Smooth muscle cell (in vitro differentiated cells): ENCODE results near the gene PRIMA1. TPM values are rescaled to one million over a fixed set of nuclear protein-coding genes. Genes with fewer than 3 reads are reported as not detected.

Source experiments
- DNase-seq: peaks from one replicate; lab custom pipeline; 2025; ENCODE audit not compliant: unreplicated experiment; lab: John Stamatoyannopoulos, UW
- H2AFZ ChIP-seq: fragments of 200-600 bp; sonication (generic); 2 replicates; pipeline ENCODE4 v1.6.0; 2016; ENCODE audit warnings: antibody characterized with exemption, low read depth, mild to moderate bottlenecking
- H3F3A ChIP-seq: fragments of 200-600 bp; sonication (generic); 2 replicates; pipeline ENCODE4 v1.6.0; 2017; ENCODE audit warnings: antibody characterized with exemption, low read depth
- H3K27ac ChIP-seq: fragments of 200-600 bp; sonication (generic); 2 replicates; pipeline ENCODE4 v1.5.1; 2016; ENCODE audit warnings: low read depth, mild to moderate bottlenecking
- H3K27me3 ChIP-seq: fragments of 200-600 bp; sonication (generic); 2 replicates; pipeline ENCODE4 v1.6.1; 2016; ENCODE audit warnings: low read depth, mild to moderate bottlenecking
- H3K36me3 ChIP-seq: fragments of 200-600 bp; sonication (generic); 2 replicates; pipeline ENCODE4 v1.5.1; 2016; ENCODE audit warnings: low read depth
- H3K4me1 ChIP-seq: fragments of 200-600 bp; sonication (generic); 2 replicates; pipeline ENCODE4 v1.5.1; 2016; ENCODE audit warnings: low read depth
- H3K4me2 ChIP-seq: fragments of 200-600 bp; sonication (generic); 2 replicates; pipeline ENCODE4 v1.6.0; 2016; ENCODE audit warnings: mild to moderate bottlenecking
- H3K4me3 ChIP-seq: fragments of 200-600 bp; sonication (generic); 2 replicates; pipeline ENCODE4 v1.5.1; 2016; ENCODE audit warnings: mild to moderate bottlenecking
- H3K79me2 ChIP-seq: fragments of 200-600 bp; sonication (generic); 2 replicates; pipeline ENCODE4 v1.6.0; 2016; ENCODE audit warnings: low read depth, mild to moderate bottlenecking
- H3K9ac ChIP-seq: fragments of 200-600 bp; sonication (generic); 2 replicates; pipeline ENCODE4 v1.6.0; 2016; ENCODE audit warnings: low read depth
- H3K9me3 ChIP-seq: fragments of 200-600 bp; sonication (generic); replicated peaks from 2 replicates; pipeline ENCODE4 v1.5.1; 2016; ENCODE audit warnings: low read depth
- H4K20me1 ChIP-seq: fragments of 200-600 bp; sonication (generic); 2 replicates; pipeline ENCODE4 v1.6.0; 2016; ENCODE audit warnings: low read depth
- WGBS: methylation state at CpG from one replicate; pipeline ENCODE4 v1.1.7; 2016; ENCODE audit warnings: low lambda C conversion rate; 5-methylcytosine and 5-hydroxymethylcytosine counted together
- polyA plus RNA-seq: library from polyadenylated mRNA; unstranded; fragments of >200 nt; fragmentation: Nextera tagmentation; extraction: Ambion mirVana; gene quantifications from 2 replicates; pipeline ENCODE4 v1.2.1, GENCODE V29; 2016
- total RNA-seq: library from RNA; depleted of rRNA; stranded (reverse); fragments of >200 nt; gene quantifications from 2 replicates; pipeline ENCODE4 v1.2.3, GENCODE V29; 2014
- TF ChIP-seq, protein P1 (sequence below): fragments of 200-600 bp; sonication (generic); IDR thresholded peaks from 2 replicates; pipeline ENCODE4 v1.5.1; 2017; ENCODE audit warnings: borderline replicate concordance, mild to moderate bottlenecking, antibody characterized with exemption; ENCODE audit not compliant: insufficient read depth, poor library complexity, severe bottlenecking

The PRIMA1 gene
- total and polyA plus RNA-seq, 2 experiments from 2014 or later, result not detected

- no peak overlapping the region for H3K27ac ChIP-seq
- no peaks in the 10 kb centered on the region for H3F3A ChIP-seq
- no peaks in the 10 kb centered on the region for H3K79me2 ChIP-seq
- DNase-seq, result no peak
- peak overlapping the region; percentile 88 for H3K4me2 ChIP-seq
- H3K4me3 ChIP-seq, result peak overlapping the region; percentile 52
- under 1% methylated on average over 52 of the region's 79 CpGs for WGBS
- peaks cover 73% of the 10 kb centered on the region for H3K27me3 ChIP-seq
- H3K9ac ChIP-seq, result no peak overlapping the region
- H2AFZ ChIP-seq, result peak overlapping the region; percentile 58
- TF ChIP-seq, protein P1, sequence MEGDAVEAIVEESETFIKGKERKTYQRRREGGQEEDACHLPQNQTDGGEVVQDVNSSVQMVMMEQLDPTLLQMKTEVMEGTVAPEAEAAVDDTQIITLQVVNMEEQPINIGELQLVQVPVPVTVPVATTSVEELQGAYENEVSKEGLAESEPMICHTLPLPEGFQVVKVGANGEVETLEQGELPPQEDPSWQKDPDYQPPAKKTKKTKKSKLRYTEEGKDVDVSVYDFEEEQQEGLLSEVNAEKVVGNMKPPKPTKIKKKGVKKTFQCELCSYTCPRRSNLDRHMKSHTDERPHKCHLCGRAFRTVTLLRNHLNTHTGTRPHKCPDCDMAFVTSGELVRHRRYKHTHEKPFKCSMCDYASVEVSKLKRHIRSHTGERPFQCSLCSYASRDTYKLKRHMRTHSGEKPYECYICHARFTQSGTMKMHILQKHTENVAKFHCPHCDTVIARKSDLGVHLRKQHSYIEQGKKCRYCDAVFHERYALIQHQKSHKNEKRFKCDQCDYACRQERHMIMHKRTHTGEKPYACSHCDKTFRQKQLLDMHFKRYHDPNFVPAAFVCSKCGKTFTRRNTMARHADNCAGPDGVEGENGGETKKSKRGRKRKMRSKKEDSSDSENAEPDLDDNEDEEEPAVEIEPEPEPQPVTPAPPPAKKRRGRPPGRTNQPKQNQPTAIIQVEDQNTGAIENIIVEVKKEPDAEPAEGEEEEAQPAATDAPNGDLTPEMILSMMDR, result no peak
- H3K36me3 ChIP-seq, result no peaks in the 10 kb centered on the region
- no peaks in the 10 kb centered on the region for H3K9me3 ChIP-seq
- H3K4me1 ChIP-seq, result peaks cover 12% of the 10 kb centered on the region
- no peaks in the 10 kb centered on the region for H4K20me1 ChIP-seq
Observed at GRCh38 chr14:93788543-93789227, 400 bp upstream of the PRIMA1 start.

GRCh38 chr14:93787465-93788292, 606 bp downstream of the PRIMA1 start:
- Histone ChIP-seq H2AFZ (peak overlapping the region; percentile 58), H3K4me3 (peak overlapping the region; percentile 52), H3K27me3 (peaks cover 82% of the 10 kb centered on the region), H3K36me3 (no peaks in the 10 kb centered on the region), H3K27ac (no peak overlapping the region), H3K79me2 (no peaks in the 10 kb centered on the region), H4K20me1 (no peaks in the 10 kb centered on the region), H3F3A (no peaks in the 10 kb centered on the region), H3K9me3 (no peaks in the 10 kb centered on the region), H3K9ac (no peak overlapping the region), H3K4me2 (peak overlapping the region; percentile 88), H3K4me1 (peaks cover 12% of the 10 kb centered on the region)
- DNase-seq, result no peak
- 7% methylated on average over 50 of the region's 52 CpGs for WGBS
- TF ChIP-seq, protein P1, result no peak

- no peaks in the 10 kb centered on the region for H3K79me2 ChIP-seq
- H3K27me3 ChIP-seq, result peaks cover 77% of the 10 kb centered on the region
- no peak overlapping the region for H3K9ac ChIP-seq
- TF ChIP-seq, protein P1, result no peak
- H3F3A ChIP-seq, result no peaks in the 10 kb centered on the region
- no peaks in the 10 kb centered on the region for H3K36me3 ChIP-seq
- no peak overlapping the region for H3K4me3 ChIP-seq
- peaks cover 12% of the 10 kb centered on the region for H3K4me1 ChIP-seq
- no peak overlapping the region for H3K4me2 ChIP-seq
- no peaks in the 10 kb centered on the region for H3K9me3 ChIP-seq
- WGBS, result 76% methylated on average over 4 of the region's 4 CpGs
- no peaks in the 10 kb centered on the region for H4K20me1 ChIP-seq
- no peak overlapping the region for H2AFZ ChIP-seq
- DNase-seq, result no peak
- no peak overlapping the region for H3K27ac ChIP-seq
Observed at GRCh38 chr14:93785423-93785822, 2.9 kb downstream of the PRIMA1 start.
